Panc1 (cell line): Measurements from ENCODE around the gene SKAP1. TPM values are rescaled to one million over a fixed set of nuclear protein-coding genes. Genes with fewer than 3 reads are reported as not detected.

Experiments used
- ATAC-seq: fragments of 200-7000 bp; cut with Tn5 transposase; 2 replicates; pipeline ENCODE4 v1.9.1; 2020; ENCODE audit warnings: mild to moderate bottlenecking, moderate library complexity
- BruUV-seq: library from RNA; stranded (reverse); fragments of 400-500 nt; replicated peaks from 2 replicates; lab custom pipeline; 2021; lab: Mats Ljungman, UMichigan
- CTCF ChIA-PET: fragments of 300-600 bp; sonication (Branson Sonifier 250); formaldehyde crosslinking; loops from one replicate; lab custom pipeline; 2022; ENCODE audit warnings: antibody characterized with exemption; lab: Charles Lee
- POLR2A ChIA-PET: fragments of 300-600 bp; sonication (Branson Sonifier 250); formaldehyde crosslinking; loops from one replicate; lab custom pipeline; 2022; ENCODE audit warnings: antibody characterized with exemption; lab: Charles Lee
- DNase-seq: peaks from one replicate; pipeline ENCODE4 v3.0.0-alpha.2; 2010; ENCODE audit warnings: low read depth, low spot score
- H3K27ac ChIP-seq: 2 replicates; pipeline ENCODE4 v1.5.1; 2011; ENCODE audit warnings: mild to moderate bottlenecking, low read length, inconsistent platforms
- H3K27me3 ChIP-seq: fragments of 200-500 bp; sonication (Bioruptor generic); 2 replicates; pipeline ENCODE4 v1.6.0; 2014; ENCODE audit warnings: low read length, inconsistent platforms; ENCODE audit not compliant: control insufficient read depth, insufficient read depth
- H3K36me3 ChIP-seq: fragments of 200-500 bp; sonication (Bioruptor generic); 2 replicates; pipeline ENCODE4 v1.5.1; 2014; ENCODE audit warnings: inconsistent platforms, mild to moderate bottlenecking, low read length, moderate library complexity; ENCODE audit not compliant: control insufficient read depth, insufficient read depth
- H3K4me1 ChIP-seq: 2 replicates; pipeline ENCODE4 v1.5.1; 2011; ENCODE audit warnings: inconsistent platforms, mild to moderate bottlenecking, low read length, moderate library complexity; ENCODE audit not compliant: control insufficient read depth, insufficient read depth
- H3K4me3 ChIP-seq, 2 experiments: 2 replicates each; pipeline ENCODE4 v1.5.1; 2011 to 2012; ENCODE audit warnings: low read depth in 2 of 2, low read length in 2 of 2, mild to moderate bottlenecking in 2 of 2, inconsistent platforms in 1 of 2, moderate library complexity in 1 of 2
- H3K9me3 ChIP-seq: fragments of 200-500 bp; sonication (Bioruptor generic); 2 replicates; pipeline ENCODE4 v1.5.1; 2014; ENCODE audit warnings: low read depth, mild to moderate bottlenecking, inconsistent platforms, low read length, moderate library complexity; ENCODE audit not compliant: control insufficient read depth, insufficient read depth
- CTCF ChIP-seq: fragments of 450-650 bp; IDR thresholded peaks from 2 replicates; pipeline ENCODE4 v1.5.1; 2017; ENCODE audit warnings: mild to moderate bottlenecking
- POLR2AphosphoS5 ChIP-seq: IDR thresholded peaks from 2 replicates; pipeline ENCODE4 v1.6.1; 2012; ENCODE audit warnings: mild to moderate bottlenecking, low read depth, low read length, moderate library complexity
- REST ChIP-seq, 2 experiments: IDR thresholded peaks; 2 replicates each; pipeline ENCODE4 v1.6.1; 2011 to 2012; ENCODE audit warnings: low read depth in 2 of 2, control low read depth in 1 of 2, low read length in 1 of 2, mild to moderate bottlenecking in 1 of 2, moderate library complexity in 1 of 2; ENCODE audit not compliant: insufficient read depth in 1 of 2
- SIN3A ChIP-seq: IDR thresholded peaks from 2 replicates; pipeline ENCODE4 v1.6.1; 2012; ENCODE audit warnings: low read depth, mild to moderate bottlenecking, low read length, moderate library complexity, borderline replicate concordance; ENCODE audit not compliant: insufficient read depth
- TCF7L2 ChIP-seq: IDR thresholded peaks from 2 replicates; pipeline ENCODE4 v1.6.1; 2011; ENCODE audit warnings: mild to moderate bottlenecking, low read depth, low read length, inconsistent platforms
- in situ Hi-C: cut with HindIII; loops from 2 replicates; pipeline ENCODE4 v1.10.0; 2016; ENCODE audit warnings: low sequenced_read_pairs, low pct_unique_long_range_greater_than_20kb
- intact Hi-C: fragments of 100-400 bp; cut with micrococcal nuclease; formaldehyde crosslinking; loops from one replicate; pipeline ENCODE4 v1.10.0; 2022; ENCODE audit not compliant: unreplicated experiment
- total RNA-seq: library from RNA; stranded (reverse); gene quantifications from one replicate; pipeline ENCODE4 v1.2.1, GENCODE V29; 2021; ENCODE audit not compliant: unreplicated experiment

The SKAP1 gene
- total RNA-seq, 1 experiment from 2014 or later = 0.90 TPM

DNA sequence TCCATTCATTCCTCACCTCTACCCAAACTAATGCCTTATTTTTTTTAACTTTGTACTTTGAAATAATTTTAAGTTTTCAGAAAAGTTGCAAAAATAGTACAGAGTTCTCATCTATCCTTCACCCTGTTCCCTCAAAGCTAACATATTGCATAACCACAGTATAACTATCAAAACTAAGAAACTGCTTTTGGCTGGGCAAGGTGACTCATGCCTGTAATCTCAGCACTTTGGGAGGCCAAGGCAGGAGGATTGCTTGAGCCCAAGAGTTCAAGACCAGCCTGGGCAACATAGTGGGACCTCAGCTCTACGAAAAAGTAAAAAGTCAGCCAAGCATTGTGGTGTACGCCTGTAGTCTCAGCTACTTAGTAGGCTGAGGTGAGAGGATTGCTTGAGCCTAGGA lies 147.7 kb downstream of the SKAP1 start:
- Histone ChIP-seq H3K4me1 (no peaks in the 10 kb centered on the region), H3K27me3 (no peaks in the 10 kb centered on the region), H3K4me3 (no peak overlapping the region), H3K36me3 (no peaks in the 10 kb centered on the region), H3K27ac (no peak overlapping the region), H3K9me3 (no peaks in the 10 kb centered on the region)
- ChIA-PET POLR2A (no interaction called here), CTCF (interaction anchor here (0.6 to 0.7 kb wide), 2 partner anchors 9 to 53 kb away, joined by 3 to 5 read pairs; no protein-coding TSS in a partner anchor)
- DNase-seq (no peak), ATAC-seq (no peak)
- in situ Hi-C loops = loop anchor here (5.0 kb wide), 1 partner anchor 40 kb away; no protein-coding TSS in a partner anchor
- intact Hi-C loops = no loop called here
- BruUV-seq = no TSS peak
- no peak for TF ChIP-seq POLR2AphosphoS5
- no peak for TF ChIP-seq CTCF
- TF ChIP-seq SIN3A = no peak
- no peak for TF ChIP-seq TCF7L2
- TF ChIP-seq REST (IDR thresholded peaks at IDR 0.05; ENCODE audit: insufficient read depth in 1 of 2, low read depth in 2 of 2, low read length in 1 of 2) = no peak

DNA sequence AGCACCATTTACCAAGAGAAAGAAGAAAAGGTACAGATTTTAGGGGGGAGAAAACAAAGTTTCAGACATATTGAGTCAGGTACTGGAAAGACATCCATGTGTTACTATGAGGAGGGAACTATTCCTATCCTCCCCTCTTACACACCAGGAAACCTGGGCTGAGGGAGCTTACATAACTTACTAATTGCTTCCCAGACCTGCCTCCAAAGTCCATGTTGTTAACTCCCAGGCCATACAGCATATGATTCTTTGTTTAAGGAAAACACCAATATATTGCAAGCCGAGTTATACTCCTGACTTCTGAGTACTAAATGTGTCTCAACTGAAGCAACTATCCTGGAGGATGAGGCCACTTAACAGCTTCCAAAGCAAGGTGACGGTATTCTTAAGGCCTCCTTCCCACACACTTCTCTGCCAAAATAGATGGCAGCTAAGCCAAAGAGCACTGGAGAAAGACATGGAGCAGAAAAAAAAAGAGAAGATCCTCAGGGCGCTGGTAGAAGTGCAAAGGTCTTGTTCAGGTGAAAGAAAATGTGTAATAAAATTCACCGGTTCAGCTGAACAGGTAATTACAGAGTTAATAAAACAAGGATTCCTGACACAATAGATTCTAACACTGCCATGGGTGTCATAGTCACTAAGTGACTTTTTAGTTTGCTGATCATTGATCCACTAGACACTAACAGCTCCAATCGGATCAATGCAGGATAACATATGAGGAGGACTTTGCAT lies 151.1 kb downstream of the SKAP1 start:
- ATAC-seq = no peak
- in situ Hi-C loops (no loop called here), intact Hi-C loops (no loop called here)
- Histone ChIP-seq H3K4me3 (no peak overlapping the region), H3K27ac (no peak overlapping the region), H3K27me3 (no peaks in the 10 kb centered on the region), H3K4me1 (no peaks in the 10 kb centered on the region), H3K36me3 (no peaks in the 10 kb centered on the region), H3K9me3 (no peaks in the 10 kb centered on the region)
- ChIA-PET CTCF (interaction anchor here (0.6 to 1.4 kb wide), 2 partner anchors 16 to 374 kb away, joined by 4 to 5 read pairs; no protein-coding TSS in a partner anchor), POLR2A (interaction anchor here (0.7 kb wide), 1 partner anchor 122 kb away, joined by 3 read pairs; no protein-coding TSS in a partner anchor)
- TF ChIP-seq REST (IDR thresholded peaks at IDR 0.05; ENCODE audit: insufficient read depth in 1 of 2, low read depth in 2 of 2, low read length in 1 of 2) = no peak
- TF ChIP-seq POLR2AphosphoS5 = no peak
- TF ChIP-seq SIN3A = no peak
- no peak for TF ChIP-seq TCF7L2
- TF ChIP-seq CTCF = no peak
- no peak for DNase-seq
- BruUV-seq = no TSS peak
